Measurements from ENCODE around the gene AUTS2.

The AUTS2 gene

GRCh38 chr7:69685293-69685631 lies 87.0 kb downstream of the AUTS2 start:
- no peaks in the 10 kb centered on the region for H3K27me3 Mint-ChIP-seq (ENCODE audit: low read depth, poor library complexity)

GRCh38 chr7:69686366-69686765 lies 88.1 kb downstream of the AUTS2 start:
- Mint-ChIP-seq H3K4me1 (peaks cover 54% of the 10 kb centered on the region), H3K4me3 (no peak overlapping the region), H3K27ac (no peak overlapping the region), H3K27me3 (ENCODE audit: low read depth, poor library complexity) (no peaks in the 10 kb centered on the region), H3K36me3 (ENCODE audit: low read depth) (no peaks in the 10 kb centered on the region), H3K9me3 (no peaks in the 10 kb centered on the region)
- DNase-seq: no peak
- no peak for TF ChIP-seq CTCF (IDR thresholded peaks at IDR 0.05)

More at GRCh38 chr7:69685293-69685631, 87.0 kb downstream of the AUTS2 start:
- no peaks in the 10 kb centered on the region for H3K36me3 Mint-ChIP-seq (ENCODE audit: low read depth)
- TF ChIP-seq CTCF (IDR thresholded peaks at IDR 0.05): no peak
- peak overlapping the region; percentile 55 for H3K27ac Mint-ChIP-seq
- no peak for DNase-seq
- no peaks in the 10 kb centered on the region for H3K9me3 Mint-ChIP-seq
- peaks cover 59% of the 10 kb centered on the region for H3K4me1 Mint-ChIP-seq
- H3K4me3 Mint-ChIP-seq: no peak overlapping the region

- H3K9me3 Mint-ChIP-seq: no peaks in the 10 kb centered on the region
- DNase-seq: no peak
- H3K27me3 Mint-ChIP-seq (ENCODE audit: low read depth, poor library complexity): no peaks in the 10 kb centered on the region
- H3K4me3 Mint-ChIP-seq: no peak overlapping the region
- TF ChIP-seq CTCF (IDR thresholded peaks at IDR 0.05): no peak
- peaks cover 5% of the 10 kb centered on the region for H3K36me3 Mint-ChIP-seq (ENCODE audit: low read depth)
- peaks cover 41% of the 10 kb centered on the region for H3K4me1 Mint-ChIP-seq
- no peak overlapping the region for H3K27ac Mint-ChIP-seq
Observed at GRCh38 chr7:69687739-69688433, 89.6 kb downstream of the AUTS2 start.

- no peak for DNase-seq
- TF ChIP-seq CTCF (IDR thresholded peaks at IDR 0.05): no peak
- H3K36me3 Mint-ChIP-seq (ENCODE audit: low read depth): peaks cover 5% of the 10 kb centered on the region
- H3K4me1 Mint-ChIP-seq: peaks cover 39% of the 10 kb centered on the region
- H3K4me3 Mint-ChIP-seq: no peak overlapping the region
- no peaks in the 10 kb centered on the region for H3K9me3 Mint-ChIP-seq
- H3K27ac Mint-ChIP-seq: no peak overlapping the region
- H3K27me3 Mint-ChIP-seq (ENCODE audit: low read depth, poor library complexity): peaks cover 8% of the 10 kb centered on the region
Observed at GRCh38 chr7:69690329-69690728, 92.1 kb downstream of the AUTS2 start.

GRCh38 chr7:69691327-69691726 lies 93.1 kb downstream of the AUTS2 start:
- H3K4me1 Mint-ChIP-seq: peaks cover 39% of the 10 kb centered on the region
- no peaks in the 10 kb centered on the region for H3K9me3 Mint-ChIP-seq
- no peak for TF ChIP-seq CTCF (IDR thresholded peaks at IDR 0.05)
- peaks cover 5% of the 10 kb centered on the region for H3K36me3 Mint-ChIP-seq (ENCODE audit: low read depth)
- H3K4me3 Mint-ChIP-seq: no peak overlapping the region
- peaks cover 8% of the 10 kb centered on the region for H3K27me3 Mint-ChIP-seq (ENCODE audit: low read depth, poor library complexity)
- DNase-seq: no peak
- no peak overlapping the region for H3K27ac Mint-ChIP-seq

GRCh38 chr7:69691734-69692133 lies 93.5 kb downstream of the AUTS2 start:
- no peaks in the 10 kb centered on the region for H3K9me3 Mint-ChIP-seq
- no peak overlapping the region for H3K4me3 Mint-ChIP-seq
- no peak for DNase-seq
- no peak for TF ChIP-seq CTCF (IDR thresholded peaks at IDR 0.05)
- H3K27ac Mint-ChIP-seq: no peak overlapping the region
- H3K4me1 Mint-ChIP-seq: peaks cover 43% of the 10 kb centered on the region
- peaks cover 8% of the 10 kb centered on the region for H3K27me3 Mint-ChIP-seq (ENCODE audit: low read depth, poor library complexity)
- H3K36me3 Mint-ChIP-seq (ENCODE audit: low read depth): peaks cover 5% of the 10 kb centered on the region
